Lower lobe of right lung (tissue), 2 donors: ENCODE measurements around the gene GNPDA2. TPM values are rescaled to one million over a fixed set of nuclear protein-coding genes. Genes with fewer than 3 reads are reported as not detected.

Experiments
- ATAC-seq, 2 donors: fragments of 200-7000 bp; cut with Tn5 transposase; one replicate each; pipeline ENCODE4 v1.9.1; 2020 to 2022; ENCODE audit warnings: mild to moderate bottlenecking in 2 of 2, moderate library complexity in 2 of 2
- DNase-seq: peaks from one replicate; pipeline ENCODE4 v3.0.0-alpha.2; 2020
- H3K27ac ChIP-seq: fragments of 200-600 bp; one replicate; pipeline ENCODE4 v1.8.0; 2022
- H3K27me3 ChIP-seq: fragments of 200-600 bp; one replicate; pipeline ENCODE4 v1.8.0; 2022; ENCODE audit warnings: low read depth
- H3K36me3 ChIP-seq: fragments of 200-600 bp; one replicate; pipeline ENCODE4 v1.8.0; 2022; ENCODE audit warnings: mild to moderate bottlenecking
- H3K4me1 ChIP-seq: fragments of 200-600 bp; one replicate; pipeline ENCODE4 v1.8.0; 2022
- H3K4me3 ChIP-seq: fragments of 200-600 bp; one replicate; pipeline ENCODE4 v1.8.0; 2022; ENCODE audit warnings: mild to moderate bottlenecking
- H3K9me3 ChIP-seq: fragments of 200-600 bp; one replicate; pipeline ENCODE4 v1.8.0; 2022
- intact Hi-C: fragments of 100-400 bp; cut with DNase I; formaldehyde crosslinking; loops from one replicate; pipeline ENCODE4 v1.11.0; 2022
- total RNA-seq: library from RNA; stranded (reverse); fragmentation: NEBNext Ultra II Directional; extraction: Animal tissue kit (Norgen Biotek cat#: 25700); gene quantifications from one replicate; pipeline ENCODE4 v1.2.1, GENCODE V29; 2021
- TF ChIP-seq, protein P1 (sequence below): fragments of 200-600 bp; IDR thresholded peaks from one replicate; pipeline ENCODE4 v1.8.0; 2022; ENCODE audit warnings: antibody characterized with exemption, mild to moderate bottlenecking
- donor health status: DM: no; HTN: yes; CAD: no; lungs with severe emphysema.

The GNPDA2 gene
- total RNA-seq, 1 donor from 2014 or later: 12.7 TPM

DNA sequence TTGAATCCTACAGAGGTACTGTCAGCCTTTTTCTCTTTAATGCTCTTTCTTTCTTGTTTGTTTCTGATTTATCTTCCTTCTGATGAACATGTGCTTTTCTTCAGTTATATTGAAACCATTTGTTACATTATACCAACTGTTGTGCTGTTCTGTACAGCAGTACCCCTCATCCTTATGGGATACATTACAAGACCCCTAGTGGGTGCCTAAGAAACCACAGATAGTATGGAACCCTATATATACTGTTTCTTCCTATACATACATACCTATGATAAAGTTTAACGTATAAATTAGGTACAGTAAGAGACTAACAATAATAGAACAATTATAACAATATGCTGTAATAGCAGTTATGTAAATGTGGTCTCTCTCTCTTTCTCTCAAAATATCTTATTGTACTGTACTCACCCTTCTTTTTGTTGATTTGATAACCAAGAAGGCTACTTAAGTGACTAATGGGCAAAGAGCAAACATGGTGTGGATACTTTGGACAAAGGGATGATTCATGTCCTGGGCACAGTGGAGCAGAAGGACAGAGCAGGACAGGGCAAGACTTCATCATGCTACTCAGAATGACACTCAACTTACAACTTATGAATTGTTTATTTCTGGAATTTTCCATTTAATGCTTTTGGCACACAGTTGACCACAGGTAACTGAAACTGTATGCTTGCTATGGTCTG is 64.3 kb downstream of the GNPDA2 start:
- H3K9me3 ChIP-seq: no peaks in the 10 kb centered on the region
- no peak overlapping the region for H3K4me3 ChIP-seq
- TF ChIP-seq, protein P1, sequence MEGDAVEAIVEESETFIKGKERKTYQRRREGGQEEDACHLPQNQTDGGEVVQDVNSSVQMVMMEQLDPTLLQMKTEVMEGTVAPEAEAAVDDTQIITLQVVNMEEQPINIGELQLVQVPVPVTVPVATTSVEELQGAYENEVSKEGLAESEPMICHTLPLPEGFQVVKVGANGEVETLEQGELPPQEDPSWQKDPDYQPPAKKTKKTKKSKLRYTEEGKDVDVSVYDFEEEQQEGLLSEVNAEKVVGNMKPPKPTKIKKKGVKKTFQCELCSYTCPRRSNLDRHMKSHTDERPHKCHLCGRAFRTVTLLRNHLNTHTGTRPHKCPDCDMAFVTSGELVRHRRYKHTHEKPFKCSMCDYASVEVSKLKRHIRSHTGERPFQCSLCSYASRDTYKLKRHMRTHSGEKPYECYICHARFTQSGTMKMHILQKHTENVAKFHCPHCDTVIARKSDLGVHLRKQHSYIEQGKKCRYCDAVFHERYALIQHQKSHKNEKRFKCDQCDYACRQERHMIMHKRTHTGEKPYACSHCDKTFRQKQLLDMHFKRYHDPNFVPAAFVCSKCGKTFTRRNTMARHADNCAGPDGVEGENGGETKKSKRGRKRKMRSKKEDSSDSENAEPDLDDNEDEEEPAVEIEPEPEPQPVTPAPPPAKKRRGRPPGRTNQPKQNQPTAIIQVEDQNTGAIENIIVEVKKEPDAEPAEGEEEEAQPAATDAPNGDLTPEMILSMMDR: no peak

DNA sequence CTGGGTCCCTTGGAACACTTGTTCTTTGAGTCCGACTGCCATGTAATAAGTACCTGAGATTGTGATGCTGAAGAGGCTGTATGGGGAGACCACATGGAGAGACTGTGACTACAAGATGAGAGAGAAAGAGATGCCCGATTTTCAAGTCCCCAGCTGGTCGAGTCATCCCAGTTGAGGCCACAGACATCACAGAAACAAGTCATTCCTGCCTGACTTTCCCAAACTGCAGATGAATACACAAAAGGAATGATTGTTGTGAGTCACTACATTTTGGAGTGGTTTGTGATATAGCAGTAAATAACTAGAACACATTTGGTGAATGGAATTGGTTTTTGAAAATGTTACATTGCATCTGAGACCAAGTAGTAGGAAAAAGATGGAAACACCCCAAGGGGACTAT is 66.0 kb downstream of the GNPDA2 start:
- no peak for ATAC-seq
- no peak overlapping the region for H3K27ac ChIP-seq
- no peaks in the 10 kb centered on the region for H3K36me3 ChIP-seq
- no peak overlapping the region for H3K4me3 ChIP-seq
- TF ChIP-seq, protein P1: no peak
- H3K27me3 ChIP-seq: no peaks in the 10 kb centered on the region
- no peaks in the 10 kb centered on the region for H3K4me1 ChIP-seq
- no peaks in the 10 kb centered on the region for H3K9me3 ChIP-seq
- intact Hi-C loops: no loop called here
- no peak for DNase-seq

More for the DNA sequence above, 64.3 kb downstream of the GNPDA2 start:
- H3K4me1 ChIP-seq: no peaks in the 10 kb centered on the region
- DNase-seq (no peak), ATAC-seq (no peak)
- H3K36me3 ChIP-seq: no peaks in the 10 kb centered on the region
- intact Hi-C loops: no loop called here
- no peak overlapping the region for H3K27ac ChIP-seq
- no peaks in the 10 kb centered on the region for H3K27me3 ChIP-seq

DNA sequence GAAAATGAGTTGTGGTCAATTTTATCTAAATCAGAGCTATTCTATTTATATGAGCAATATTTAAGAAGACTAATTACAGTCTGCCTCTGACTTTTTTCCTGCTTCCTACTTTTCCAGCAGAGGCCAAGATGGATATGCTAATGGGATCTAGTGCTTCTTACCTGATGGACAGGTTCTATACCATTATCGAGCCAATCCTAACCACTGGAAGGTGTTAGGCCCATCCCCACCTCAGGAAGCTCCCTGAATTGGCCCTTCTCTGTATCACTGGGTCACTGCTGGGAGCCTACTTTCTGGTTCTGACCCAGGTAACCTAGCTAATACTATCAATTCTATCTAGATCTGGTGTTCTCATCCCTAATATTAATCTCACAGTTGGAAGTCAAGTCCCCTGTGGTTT is 74.4 kb downstream of the GNPDA2 start:
- no peaks in the 10 kb centered on the region for H3K4me1 ChIP-seq
- intact Hi-C loops: no loop called here
- no peaks in the 10 kb centered on the region for H3K36me3 ChIP-seq
- H3K27me3 ChIP-seq: no peaks in the 10 kb centered on the region
- TF ChIP-seq, protein P1: no peak
- no peak for ATAC-seq
- H3K4me3 ChIP-seq: no peak overlapping the region
- H3K9me3 ChIP-seq: no peaks in the 10 kb centered on the region
- H3K27ac ChIP-seq: no peak overlapping the region
- DNase-seq: no peak

Other genes starting within 250 kb of the GNPDA2 start
- not detected for gene YIPF7, start 74.9 kb downstream of the GNPDA2 start, total RNA-seq
- 18.4 TPM for gene GUF1, start 48.1 kb downstream of the GNPDA2 start, total RNA-seq